GM12878 (cell line): ENCODE results near the gene GRAMD1B. TPM values are rescaled to one million over a fixed set of nuclear protein-coding genes. Genes with fewer than 3 reads are reported as not detected.

ENCODE experiments used
- ATAC-seq: fragments of 200-7000 bp; cut with Tn5 transposase; 3 replicates; pipeline ENCODE4 v1.9.1; 2020; ENCODE audit warnings: mild to moderate bottlenecking, moderate library complexity
- BruUV-seq: library from RNA; stranded (reverse); fragments of 400-500 nt; replicated peaks from 2 replicates; lab custom pipeline; 2021; lab: Mats Ljungman, UMichigan
- CTCF ChIA-PET: fragments of 300-600 bp; sonication (Branson Sonifier 250); formaldehyde crosslinking; extraction: SDS; loops from one replicate; lab custom pipeline; 2021; ENCODE audit warnings: inconsistent platforms; lab: Yijun Ruan, JAX
- POLR2A ChIA-PET: fragments of 350-600 bp; formaldehyde crosslinking; extraction: SDS; loops from one replicate; lab custom pipeline; 2021; ENCODE audit warnings: inconsistent platforms; lab: Charles Lee
- RAD21 ChIA-PET: fragments of 300-600 bp; sonication (Branson Sonifier 250); formaldehyde crosslinking; loops from one replicate; lab custom pipeline; 2023; ENCODE audit warnings: antibody characterized with exemption; ENCODE audit not compliant: unreplicated experiment; lab: Charles Lee
- SMC1A ChIA-PET: fragments of 300-600 bp; sonication (Branson Sonifier 250); formaldehyde crosslinking; loops from one replicate; lab custom pipeline; 2023; ENCODE audit not compliant: unreplicated experiment, uncharacterized antibody; lab: Charles Lee
- DNase-seq: peaks from one replicate; pipeline ENCODE4 v3.0.0-alpha.2; 2011; ENCODE audit warnings: low read depth, low spot score
- FAIRE-seq: peaks from 3 replicates; lab custom pipeline; 2011; peaks lifted over from hg19 to GRCh38; lab: Jason Lieb, UNC
- H2AFZ ChIP-seq: 2 replicates; pipeline ENCODE4 v1.6.0; 2011; ENCODE audit warnings: low read depth, low read length, control low read depth; ENCODE audit not compliant: control insufficient read depth
- H3K27ac ChIP-seq: 2 replicates; pipeline ENCODE4 v1.5.1; 2011; ENCODE audit warnings: control low read depth; ENCODE audit not compliant: control insufficient read depth, insufficient read depth
- H3K27me3 ChIP-seq, 2 experiments: replicated peaks in 1 of 2; 2 replicates each; pipeline versions ENCODE4 v1.6.0 to v1.6.1; 2011; ENCODE audit warnings: low read length in 1 of 2; ENCODE audit not compliant: control insufficient read depth in 2 of 2, insufficient read depth in 2 of 2
- H3K36me3 ChIP-seq, 2 experiments: 2 replicates each; pipeline ENCODE4 v1.5.1; 2011; ENCODE audit warnings: low read length in 1 of 2; ENCODE audit not compliant: control insufficient read depth in 2 of 2, insufficient read depth in 2 of 2
- H3K4me1 ChIP-seq: 2 replicates; pipeline ENCODE4 v1.6.1; 2011; ENCODE audit warnings: mild to moderate bottlenecking, low read length, moderate library complexity, mixed read lengths; ENCODE audit not compliant: control insufficient read depth, insufficient read depth
- H3K4me2 ChIP-seq: 2 replicates; pipeline ENCODE4 v1.6.0; 2011; ENCODE audit warnings: control low read depth; ENCODE audit not compliant: control insufficient read depth, insufficient read depth
- H3K4me3 ChIP-seq: fragments of 200-600 bp; sonication (generic); 2 replicates; pipeline ENCODE4 v1.5.1; 2016
- H3K79me2 ChIP-seq: 2 replicates; pipeline ENCODE4 v1.6.0; 2011; ENCODE audit warnings: low read length; ENCODE audit not compliant: control insufficient read depth, insufficient read depth
- H3K9ac ChIP-seq: 2 replicates; pipeline ENCODE4 v1.8.0; 2011; ENCODE audit warnings: low read length, control low read depth, mixed read lengths; ENCODE audit not compliant: control insufficient read depth, insufficient read depth
- H3K9me3 ChIP-seq: replicated peaks from 3 replicates; pipeline ENCODE4 v1.5.1; 2011; ENCODE audit warnings: mild to moderate bottlenecking, low read length; ENCODE audit not compliant: control insufficient read depth, insufficient read depth
- H4K20me1 ChIP-seq: 2 replicates; pipeline ENCODE4 v1.6.0; 2011; ENCODE audit not compliant: control insufficient read depth, insufficient read depth
- ATF7 ChIP-seq: fragments of 450-650 bp; IDR thresholded peaks from 2 replicates; pipeline ENCODE4 v1.6.1; 2016; ENCODE audit warnings: low read depth, mild to moderate bottlenecking
- BCL11A ChIP-seq: IDR thresholded peaks from 2 replicates; pipeline ENCODE4 v1.6.1; 2011; ENCODE audit warnings: low read depth, low read length
- BCL3 ChIP-seq: IDR thresholded peaks from 2 replicates; pipeline ENCODE4 v1.6.1; 2011; ENCODE audit warnings: borderline replicate concordance, low read depth, mild to moderate bottlenecking, moderate library complexity, low read length; ENCODE audit not compliant: insufficient read depth, poor library complexity, severe bottlenecking
- CREB1 ChIP-seq: IDR thresholded peaks from 2 replicates; pipeline ENCODE4 v1.6.1; 2012; ENCODE audit warnings: low read depth, mild to moderate bottlenecking, inconsistent platforms
- HSF1 ChIP-seq: fragments of 150-350 bp; IDR thresholded peaks from 2 replicates; pipeline ENCODE4 v1.6.1; 2014; ENCODE audit warnings: mild to moderate bottlenecking, low read depth, low read length
- NFIC ChIP-seq: IDR thresholded peaks from 2 replicates; pipeline ENCODE4 v1.6.1; 2012; ENCODE audit warnings: low read depth, mild to moderate bottlenecking, inconsistent platforms, low read length, moderate library complexity
- RBBP5 ChIP-seq: fragments of 200-600 bp; sonication (generic); conservative IDR thresholded peaks from 2 replicates; pipeline ENCODE4 v1.6.1; 2016
- RELA ChIP-seq: fragments of 450-650 bp; IDR thresholded peaks from 2 replicates; pipeline ENCODE4 v1.8.0; 2014; ENCODE audit warnings: borderline replicate concordance; ENCODE audit not compliant: partially characterized antibody
- REST ChIP-seq: IDR thresholded peaks from 2 replicates; pipeline ENCODE4 v1.6.1; 2012; ENCODE audit warnings: mild to moderate bottlenecking, low read depth, low read length
- SUZ12 ChIP-seq: fragments of 200-600 bp; sonication (generic); IDR thresholded peaks from one replicate; pipeline ENCODE4 v1.6.1; 2018; ENCODE audit warnings: antibody characterized with exemption, mild to moderate bottlenecking; ENCODE audit not compliant: unreplicated experiment
- TCF3 ChIP-seq: IDR thresholded peaks from 2 replicates; pipeline ENCODE4 v1.6.1; 2012; ENCODE audit warnings: low read depth, mild to moderate bottlenecking, low read length, borderline replicate concordance; ENCODE audit not compliant: insufficient read depth
- ZNF384 ChIP-seq: IDR thresholded peaks from 2 replicates; pipeline ENCODE4 v1.6.1; 2012; ENCODE audit warnings: low read depth, mild to moderate bottlenecking, low read length, improper control_type of control experiment, borderline replicate concordance
- WGBS: methylation state at CpG from one replicate; pipeline ENCODE4 v1.1.6; 2016; ENCODE audit warnings: low lambda C conversion rate; ENCODE audit not compliant: insufficient replicate concordance, insufficient coverage; ENCODE audit errors: missing lambda C conversion rate; 5-methylcytosine and 5-hydroxymethylcytosine counted together
- in situ Hi-C: fragments of 300-500 bp; cut with MboI; formaldehyde crosslinking; loops from 9 replicates; pipeline ENCODE4 v1.14.3; 2018; ENCODE audit warnings: mixed read lengths
- intact Hi-C: fragments of 100-400 bp; cut with micrococcal nuclease; formaldehyde crosslinking; loops from one replicate; pipeline ENCODE4 v1.14.2; 2022; ENCODE audit not compliant: unreplicated experiment
- polyA plus RNA-seq, 11 experiments: library from polyadenylated mRNA; depleted of rRNA in 4 of 11; unstranded in 6 of 11; stranded (reverse) in 5 of 11; fragments of >200 nt; fragmentation: Nextera tagmentation in 4 of 11; fragmentation: Illumina TruSeq in 1 of 11; extraction: Ambion mirVana in 4 of 11; extraction: Trizol in 1 of 11; gene quantifications; 1 replicate in 1 of 11; 2 replicates in 10 of 11; pipeline versions ENCODE4 v1.2.1 to v1.2.3, GENCODE V29; 2011 to 2016; ENCODE audit warnings: inconsistent platforms in 2 of 11, missing spikeins in 2 of 11, low read depth in 1 of 11
- total RNA-seq, 4 experiments: library from RNA; depleted of rRNA in 3 of 4; stranded (reverse); fragments of >200 nt in 3 of 4; fragmentation: Illumina TruSeq in 1 of 4; extraction: Trizol in 1 of 4; gene quantifications; 2 replicates each; pipeline versions ENCODE4 v1.2.1 to v1.2.3, GENCODE V29; 2013 to 2021
- TF ChIP-seq, protein P1 (sequence below): IDR thresholded peaks from 2 replicates; pipeline ENCODE4 v1.6.1; 2011; ENCODE audit warnings: low read depth, mild to moderate bottlenecking, low read length, moderate library complexity, borderline replicate concordance; ENCODE audit errors: extremely low read depth

GRAMD1B gene
- total and polyA plus RNA-seq, 10 of the 15 experiments (the other 5 are each of a cell fraction or from before 2014, with no cell fraction given), result 1.9 to 49.1 (median 26.9) TPM

GRCh38 chr11:123671534-123671933 is 241.5 kb downstream of the GRAMD1B start:
- RAD21 ChIA-PET, result no interaction called here
- WGBS, result 30% methylated on average over 9 of the region's 9 CpGs
- in situ Hi-C loops, result no loop called here
- TF ChIP-seq REST (no peak), RELA (no peak), RBBP5 (no peak), BCL3 (no peak), ZNF384 (no peak), NFIC (no peak), ATF7 (no peak), TCF3 (no peak), SUZ12 (no peak), BCL11A (no peak), CREB1 (no peak), HSF1 (no peak)
- TF ChIP-seq, protein P1, sequence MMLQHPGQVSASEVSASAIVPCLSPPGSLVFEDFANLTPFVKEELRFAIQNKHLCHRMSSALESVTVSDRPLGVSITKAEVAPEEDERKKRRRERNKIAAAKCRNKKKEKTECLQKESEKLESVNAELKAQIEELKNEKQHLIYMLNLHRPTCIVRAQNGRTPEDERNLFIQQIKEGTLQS, result no peak

More at GRCh38 chr11:123671534-123671933, 241.5 kb downstream of the GRAMD1B start:
- H3K79me2 ChIP-seq, result no peaks in the 10 kb centered on the region
- H3K4me1 ChIP-seq, result no peaks in the 10 kb centered on the region
- H3K9me3 ChIP-seq, result no peaks in the 10 kb centered on the region; the same call in 1 of the 3 replicates
- ATAC-seq (no peak), FAIRE-seq (no peak), DNase-seq (no peak)
- H3K9ac ChIP-seq, result no peak overlapping the region
- intact Hi-C loops, result no loop called here
- CTCF ChIA-PET, result interaction anchor here (1.2 to 1.6 kb wide), 4 partner anchors 31 to 40 kb away, joined by 3 to 6 read pairs (median 4); no protein-coding TSS in a partner anchor
- no peak overlapping the region for H3K4me2 ChIP-seq
- no peaks in the 10 kb centered on the region for H4K20me1 ChIP-seq
- peaks cover 0 to 3% of the 10 kb centered on the region in 2 experiments; a peak in 1 of 4 replicates for H3K27me3 ChIP-seq
- H3K4me3 ChIP-seq, result no peak overlapping the region
- H3K36me3 ChIP-seq, result no peaks in the 10 kb centered on the region
- H2AFZ ChIP-seq, result no peak overlapping the region
- H3K27ac ChIP-seq, result no peak overlapping the region
- BruUV-seq, result no TSS peak
- SMC1A ChIA-PET, result interaction anchor here (1.1 kb wide), 1 partner anchor 10 kb away, joined by 3 read pairs; no protein-coding TSS in a partner anchor
- POLR2A ChIA-PET, result interaction anchor here (0.7 kb wide), 1 partner anchor 52 kb away, joined by 3 read pairs; no protein-coding TSS in a partner anchor
